Measurements from ENCODE around the gene XRCC1. TPM values are rescaled to one million over a fixed set of nuclear protein-coding genes. Genes with fewer than 3 reads are reported as not detected.

Gene XRCC1
- total and polyA plus RNA-seq, 11 donors = 11.2 to 21.3 (median 16.6) TPM

DNA sequence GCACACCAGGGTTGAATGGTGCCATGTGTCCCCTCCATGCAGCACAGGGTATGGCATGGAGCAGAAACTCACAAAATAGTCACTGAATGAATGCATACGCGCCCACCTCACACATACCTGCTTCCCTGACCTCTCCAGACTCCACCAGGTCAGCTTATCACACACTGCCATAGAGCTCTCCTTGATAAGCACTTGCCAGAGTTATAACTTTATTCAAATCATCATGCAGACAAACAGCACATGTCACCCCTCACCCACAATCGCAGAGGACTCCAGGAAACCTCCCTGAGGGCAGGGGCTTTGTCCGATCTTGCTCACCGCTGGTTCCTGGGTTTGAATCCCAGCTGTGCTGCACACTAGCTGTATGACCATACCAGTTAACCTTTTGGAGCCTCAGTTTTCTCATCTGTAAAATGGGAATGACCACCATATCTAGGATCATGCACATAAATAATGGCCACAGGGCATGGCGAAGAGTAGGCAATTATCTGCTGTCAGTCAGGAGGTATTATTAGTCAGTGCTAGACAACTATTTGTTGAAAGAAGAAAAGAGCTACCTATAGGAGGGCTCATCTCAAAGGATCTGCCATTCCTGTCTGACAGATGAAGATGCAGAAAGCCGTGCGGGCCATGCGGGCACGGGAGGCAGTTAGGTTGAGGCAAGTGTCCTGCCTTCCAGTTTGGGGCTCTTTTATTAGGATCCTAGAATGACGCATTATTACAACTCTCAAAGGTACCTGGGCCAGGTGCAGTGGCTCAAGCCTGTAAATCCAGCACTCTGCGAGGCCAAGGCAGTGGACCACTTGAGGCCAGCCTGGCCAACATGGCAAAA is 14.0 kb downstream of the XRCC1 start:
- 91 to 98% (median 94%) methylated on average over 12 of the region's 12 CpGs for WGBS, 4 donors
- Histone ChIP-seq H3K4me1 (peaks cover 0 to 30% (median 11%) of the 10 kb centered on the region in 12 donors), H3K9me3 (no peaks in the 10 kb centered on the region), H3K36me3 (peaks cover 0 to 44% (median 31%) of the 10 kb centered on the region in 9 donors), H3K4me3 (no peak overlapping the region), H3K27me3 (no peaks in the 10 kb centered on the region), H3K27ac (peak overlapping the region in 4 of 12 donors; percentile 68 to 90 (median 72))
- intact Hi-C loops (cut with DNase I) = loop anchor here in 1 of 10 donors (5.0 kb wide), 1 partner anchor 91 kb away; no protein-coding TSS in a partner anchor
- DNase-seq = no peak
- ATAC-seq = no peak
- TF ChIP-seq, protein P1, sequence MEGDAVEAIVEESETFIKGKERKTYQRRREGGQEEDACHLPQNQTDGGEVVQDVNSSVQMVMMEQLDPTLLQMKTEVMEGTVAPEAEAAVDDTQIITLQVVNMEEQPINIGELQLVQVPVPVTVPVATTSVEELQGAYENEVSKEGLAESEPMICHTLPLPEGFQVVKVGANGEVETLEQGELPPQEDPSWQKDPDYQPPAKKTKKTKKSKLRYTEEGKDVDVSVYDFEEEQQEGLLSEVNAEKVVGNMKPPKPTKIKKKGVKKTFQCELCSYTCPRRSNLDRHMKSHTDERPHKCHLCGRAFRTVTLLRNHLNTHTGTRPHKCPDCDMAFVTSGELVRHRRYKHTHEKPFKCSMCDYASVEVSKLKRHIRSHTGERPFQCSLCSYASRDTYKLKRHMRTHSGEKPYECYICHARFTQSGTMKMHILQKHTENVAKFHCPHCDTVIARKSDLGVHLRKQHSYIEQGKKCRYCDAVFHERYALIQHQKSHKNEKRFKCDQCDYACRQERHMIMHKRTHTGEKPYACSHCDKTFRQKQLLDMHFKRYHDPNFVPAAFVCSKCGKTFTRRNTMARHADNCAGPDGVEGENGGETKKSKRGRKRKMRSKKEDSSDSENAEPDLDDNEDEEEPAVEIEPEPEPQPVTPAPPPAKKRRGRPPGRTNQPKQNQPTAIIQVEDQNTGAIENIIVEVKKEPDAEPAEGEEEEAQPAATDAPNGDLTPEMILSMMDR (IDR thresholded peaks at IDR 0.05) = no peak
- no peak for TF ChIP-seq POLR2A (IDR thresholded peaks at IDR 0.05)

DNA sequence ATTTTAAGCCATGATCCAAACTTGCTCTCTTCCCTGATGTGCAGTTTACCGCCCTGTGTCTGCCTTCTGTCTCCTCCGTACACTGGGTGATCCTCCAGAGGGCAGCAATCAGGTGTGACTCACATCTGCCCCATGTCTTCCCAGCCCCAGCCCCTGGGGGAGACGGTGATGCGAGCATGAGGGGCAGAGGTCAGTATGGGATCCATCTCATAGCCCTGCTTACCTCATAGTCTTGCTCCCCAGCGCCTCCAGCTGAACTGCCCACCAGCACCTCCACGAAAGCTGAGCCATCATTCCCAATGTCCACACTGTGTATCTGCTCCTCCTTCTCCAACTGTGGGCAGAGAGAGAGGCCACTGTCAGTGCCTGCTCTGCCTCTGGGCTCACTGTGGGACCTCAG is 14.6 kb downstream of the XRCC1 start:
- no peak for TF ChIP-seq POLR2A (IDR thresholded peaks at IDR 0.05)
- TF ChIP-seq, protein P1 (IDR thresholded peaks at IDR 0.05) = no peak
- Histone ChIP-seq H3K4me1 (peaks cover 0 to 30% (median 11%) of the 10 kb centered on the region in 12 donors), H3K4me3 (no peak overlapping the region), H3K36me3 (peaks cover 0 to 51% (median 37%) of the 10 kb centered on the region in 9 donors), H3K27me3 (no peaks in the 10 kb centered on the region), H3K9me3 (no peaks in the 10 kb centered on the region), H3K27ac (no peak overlapping the region)
- peak in 1 of 5 donors; percentile 4 for DNase-seq
- 87 to 97% (median 90%) methylated on average over 5 to 6 of the region's 6 CpGs for WGBS, 4 donors
- intact Hi-C loops (cut with DNase I) = loop anchor here in 1 of 10 donors (5.0 kb wide), 1 partner anchor 92 kb away; no protein-coding TSS in a partner anchor
- no peak for ATAC-seq

DNA sequence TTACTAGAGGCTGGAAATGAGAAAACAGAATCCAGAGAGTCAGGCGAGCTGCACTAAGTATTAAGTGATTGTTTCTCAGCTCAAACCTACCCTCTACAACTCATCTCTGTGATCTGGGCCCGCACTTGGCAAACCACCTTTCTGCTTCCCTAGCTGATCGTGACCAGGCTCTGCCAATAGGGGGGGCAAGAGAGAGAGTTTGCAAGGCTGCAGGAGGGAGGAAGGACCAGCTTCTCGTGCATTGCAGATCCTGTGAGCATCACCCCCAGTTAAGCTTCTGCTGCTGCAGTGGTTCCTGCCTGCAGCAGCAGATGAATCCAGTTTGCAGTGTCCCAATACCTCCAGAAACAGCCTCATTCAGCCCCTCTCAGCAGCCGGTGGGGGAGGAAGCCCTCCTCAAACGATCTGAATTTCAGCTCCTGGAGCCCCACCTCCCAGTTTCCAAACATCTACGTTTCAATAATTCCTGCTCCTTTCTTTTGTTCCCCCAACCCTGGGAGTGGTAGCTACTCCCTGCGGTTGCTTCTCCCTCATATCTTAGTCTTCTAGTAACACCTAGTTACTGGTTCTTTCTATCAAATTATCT is 20.0 kb downstream of the XRCC1 start:
- Histone ChIP-seq H3K4me1 (no peaks in the 10 kb centered on the region), H3K27me3 (no peaks in the 10 kb centered on the region), H3K9me3 (no peaks in the 10 kb centered on the region), H3K36me3 (peaks cover 0 to 88% (median 64%) of the 10 kb centered on the region in 9 donors), H3K27ac (no peak overlapping the region), H3K4me3 (no peak overlapping the region)
- intact Hi-C loops (cut with DNase I) = loop anchor here in 5 of 10 donors (5.0 to 10.0 kb wide), 3 partner anchors 97 to 230 kb away; partner anchors contain the start of gene KCNN4 (in 1 of the 5)
- DNase-seq = peak in 4 of 5 donors; percentile 53 to 67 (median 58)
- 43 to 50% (median 46%) methylated on average over 8 of the region's 8 CpGs for WGBS, 4 donors
- peak in 3 of 4 donors; percentile 38 to 58 (median 50) for ATAC-seq
- TF ChIP-seq, protein P1 (IDR thresholded peaks at IDR 0.05) = peak; percentile 45 to 70 (median 56)
- no peak for TF ChIP-seq POLR2A (IDR thresholded peaks at IDR 0.05)

All from heart left ventricle (tissue), 16 donors.